NK-92 (cell line): Measurements from ENCODE around the gene SLC6A11.

Experiments used
- DNase-seq: peaks from one replicate; lab custom pipeline; 2025; ENCODE audit not compliant: unreplicated experiment; lab: John Stamatoyannopoulos, UW

Gene SLC6A11

DNA sequence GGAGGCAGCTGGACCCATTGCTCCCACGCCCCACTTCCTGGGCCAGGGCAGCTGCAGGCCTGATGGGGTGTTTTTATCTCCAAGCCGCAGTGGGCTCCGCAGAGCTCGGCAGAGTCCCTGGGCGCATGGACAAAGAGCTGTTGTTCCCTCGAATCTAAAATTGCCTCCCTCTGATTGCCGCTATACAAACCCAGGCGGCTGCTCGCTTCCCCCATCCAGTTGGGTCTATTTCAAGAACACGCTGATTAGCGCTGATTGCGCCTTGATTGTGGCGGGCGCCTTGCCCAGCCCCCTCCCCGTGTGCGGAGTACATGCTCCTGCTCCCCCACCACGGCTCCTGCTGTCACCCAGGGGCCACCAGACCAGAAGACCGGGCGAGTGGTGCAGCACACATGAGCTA, 133.2 kb downstream of the SLC6A11 start:
- DNase-seq = no peak

GRCh38 chr3:10950476-10951294, 134.7 kb downstream of the SLC6A11 start:
- no peak for DNase-seq

- no peak for DNase-seq
Observed at GRCh38 chr3:10951295-10951926, 135.4 kb downstream of the SLC6A11 start.

GRCh38 chr3:10952525-10952924, 136.5 kb downstream of the SLC6A11 start:
- no peak for DNase-seq

- no peak for DNase-seq
Observed at GRCh38 chr3:10954740-10955139, 138.7 kb downstream of the SLC6A11 start.

DNA sequence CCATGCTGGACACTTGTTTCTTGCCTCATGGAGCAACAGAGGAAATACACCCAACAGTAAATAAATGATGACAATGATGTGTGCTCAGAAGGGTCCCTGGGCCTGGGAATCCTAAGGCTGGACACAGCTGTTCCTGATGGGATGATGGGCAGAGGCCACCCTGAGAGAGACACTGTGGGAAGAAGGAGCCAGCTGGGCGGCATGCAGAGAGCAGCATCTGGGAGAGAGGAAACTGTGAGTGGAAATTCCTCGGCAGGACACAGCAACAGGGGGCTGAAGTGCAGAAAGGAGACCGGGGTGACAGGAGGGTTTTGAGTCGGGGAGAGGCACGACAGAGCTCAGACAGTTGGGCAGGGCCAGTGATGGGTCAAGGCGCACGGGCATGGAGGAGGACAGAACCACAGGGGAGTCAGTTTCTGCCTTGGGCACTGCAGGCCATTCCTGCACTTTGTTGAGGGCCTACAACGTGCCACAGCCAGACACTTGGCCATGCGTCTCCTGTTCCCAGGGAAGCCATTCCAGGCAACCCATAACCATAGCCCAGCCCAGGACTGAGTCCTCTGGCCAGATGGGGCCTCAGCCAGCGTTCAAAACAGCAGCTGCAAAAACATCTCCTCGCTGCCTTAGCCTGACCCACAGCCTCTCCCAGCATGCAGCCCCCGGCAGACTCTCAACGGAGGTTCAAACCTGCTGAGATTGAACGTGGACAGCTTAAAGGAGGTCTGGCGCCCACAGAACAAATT, 139.9 kb downstream of the SLC6A11 start:
- DNase-seq = no peak

DNA sequence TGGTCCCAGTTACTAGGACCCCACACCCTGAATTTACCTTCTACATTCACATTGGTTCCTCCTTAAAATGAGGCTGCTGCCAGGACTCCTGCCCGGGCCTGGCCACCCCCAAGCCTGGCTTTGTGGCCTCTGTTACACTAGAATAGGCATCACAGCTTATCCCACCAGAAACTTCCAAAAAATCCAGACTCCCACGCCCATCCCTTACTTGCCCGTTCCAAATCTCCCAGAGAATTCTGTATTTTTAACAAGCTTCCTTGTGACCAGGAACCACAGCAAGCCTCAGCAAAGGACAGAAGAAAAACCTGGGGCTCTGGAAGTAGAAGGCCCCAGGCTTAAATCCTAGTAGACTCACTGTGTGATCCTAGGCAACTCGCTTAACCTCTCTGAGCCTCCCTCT, 140.5 kb downstream of the SLC6A11 start:
- no peak for DNase-seq

- DNase-seq = no peak
Observed at GRCh38 chr3:10956986-10957385, 141.0 kb downstream of the SLC6A11 start.

- DNase-seq = no peak
Observed at GRCh38 chr3:10957976-10958749, 142.1 kb downstream of the SLC6A11 start.

DNA sequence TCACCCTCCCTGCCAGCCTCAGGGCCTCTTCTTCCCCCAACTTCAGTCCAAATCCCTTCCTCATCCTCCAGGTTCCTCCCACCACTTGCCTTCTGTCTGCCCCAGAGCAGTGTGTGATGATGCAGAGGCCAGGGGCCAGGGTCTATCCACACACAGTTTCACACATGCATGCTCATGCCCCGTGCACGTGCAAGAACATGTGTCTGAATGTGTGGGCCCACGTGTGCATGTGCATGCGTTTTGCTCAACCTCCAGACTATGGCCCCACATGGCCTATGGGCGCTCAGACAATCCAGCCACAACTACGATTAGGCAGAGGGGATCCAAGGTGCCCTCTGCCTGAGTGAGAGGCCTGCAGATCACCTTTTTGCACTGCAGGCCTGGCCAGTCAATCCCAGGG, 144.2 kb downstream of the SLC6A11 start:
- DNase-seq = no peak

DNA sequence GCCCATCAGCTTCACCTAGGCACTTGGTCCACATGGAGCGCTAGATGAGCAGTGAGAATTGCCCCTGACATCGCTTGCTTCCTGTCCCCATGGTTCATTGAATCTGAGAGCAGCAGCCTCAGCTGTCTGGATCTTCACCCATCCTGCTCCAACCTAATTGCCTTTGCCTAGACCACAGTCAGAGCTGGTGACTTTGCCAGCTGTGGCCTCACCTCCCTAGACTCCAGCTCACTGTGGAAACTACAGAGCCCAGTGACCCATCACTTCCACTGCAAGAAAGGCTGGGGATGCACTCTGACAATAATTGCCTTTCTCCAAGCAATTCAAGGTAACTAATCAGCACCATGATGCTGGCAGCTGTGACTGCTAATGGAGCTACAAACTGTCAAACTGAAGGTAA, 145.9 kb downstream of the SLC6A11 start:
- DNase-seq = no peak

DNA sequence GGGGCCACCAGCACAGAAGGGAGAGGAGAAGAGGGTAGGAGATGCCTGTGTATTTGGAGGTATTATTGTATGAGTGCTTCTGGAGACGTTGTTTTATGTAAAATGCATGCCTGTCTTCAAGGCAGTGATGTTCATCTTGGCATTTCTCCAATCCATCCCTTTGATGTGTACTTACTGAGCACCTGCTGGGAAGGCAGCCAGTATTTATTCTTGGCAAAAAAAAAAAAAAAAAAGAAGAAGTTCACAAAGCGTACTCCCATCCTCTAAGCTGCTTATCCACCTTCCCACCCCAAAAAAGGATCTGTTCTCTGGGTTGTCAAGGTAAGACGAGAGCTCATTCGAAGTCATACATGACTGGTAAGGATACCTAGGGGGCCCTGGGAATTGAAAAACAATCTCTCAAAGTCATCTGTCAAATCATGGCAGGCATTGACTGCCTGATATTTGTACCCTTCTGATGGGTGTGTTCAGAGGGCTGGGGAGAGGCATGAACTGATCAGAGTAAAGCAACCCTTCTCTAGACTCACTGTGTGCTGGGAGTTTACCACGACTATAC, 146.5 kb downstream of the SLC6A11 start:
- no peak for DNase-seq

- no peak for DNase-seq
Observed at GRCh38 chr3:10964537-10965167, 148.6 kb downstream of the SLC6A11 start.

DNA sequence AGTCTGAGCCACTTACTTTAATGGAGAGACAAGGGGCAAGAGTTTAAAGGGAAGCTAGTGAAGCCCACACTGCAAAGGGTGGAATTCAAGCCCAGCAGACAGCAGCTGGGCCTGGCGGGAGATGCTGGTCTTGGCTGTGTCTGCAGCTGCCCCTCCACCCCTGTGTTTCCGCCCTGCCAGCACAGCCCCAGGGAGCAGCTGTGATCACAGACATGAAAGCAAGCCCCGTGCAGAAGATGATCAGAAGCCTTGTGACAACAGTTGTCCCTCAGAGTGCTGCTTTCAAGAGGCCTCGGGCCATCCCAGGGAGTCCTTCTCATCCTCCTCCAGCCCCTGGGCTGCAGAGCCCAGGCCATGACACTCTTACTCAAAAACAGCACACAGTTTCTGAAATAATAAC, 152.4 kb downstream of the SLC6A11 start:
- no peak for DNase-seq

GRCh38 chr3:10970306-10970960, 154.4 kb downstream of the SLC6A11 start:
- DNase-seq = no peak

DNA sequence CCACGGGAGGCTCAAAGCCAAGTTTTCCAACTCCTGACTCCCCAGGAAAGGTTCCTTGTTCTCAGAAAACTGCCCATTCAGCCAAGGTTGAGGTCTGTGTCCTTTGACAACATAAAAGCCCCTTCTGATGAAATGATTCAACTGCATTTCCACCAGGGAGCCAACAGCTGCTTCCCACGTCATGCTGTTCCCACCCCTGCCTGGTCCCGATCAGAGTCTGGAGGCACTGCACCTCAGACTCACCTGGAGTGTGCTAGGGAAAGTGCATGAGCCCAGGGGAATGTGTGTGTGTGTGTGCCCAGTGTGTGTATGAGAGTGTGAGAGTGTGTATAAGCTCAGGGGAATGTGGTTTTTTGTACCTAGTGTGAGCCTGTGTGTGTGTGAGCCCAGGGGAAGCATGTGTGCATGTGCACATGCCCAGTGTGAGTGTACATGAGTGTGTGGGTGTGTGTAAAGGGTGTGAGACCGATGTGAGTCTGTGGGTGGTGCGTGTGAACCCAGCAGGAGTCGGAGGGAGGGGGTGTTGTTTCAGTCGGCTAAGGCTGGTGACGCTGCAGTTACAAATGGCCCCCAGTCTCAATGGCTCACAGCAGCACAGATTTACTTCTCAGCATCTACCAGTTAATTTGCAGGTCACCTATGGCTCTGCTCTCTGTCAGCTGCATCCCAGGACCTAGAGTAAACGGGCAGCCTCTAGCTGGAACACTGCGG, 156.2 kb downstream of the SLC6A11 start:
- DNase-seq = no peak

- DNase-seq = no peak
Observed at GRCh38 chr3:10973046-10973595, 157.1 kb downstream of the SLC6A11 start.

DNA sequence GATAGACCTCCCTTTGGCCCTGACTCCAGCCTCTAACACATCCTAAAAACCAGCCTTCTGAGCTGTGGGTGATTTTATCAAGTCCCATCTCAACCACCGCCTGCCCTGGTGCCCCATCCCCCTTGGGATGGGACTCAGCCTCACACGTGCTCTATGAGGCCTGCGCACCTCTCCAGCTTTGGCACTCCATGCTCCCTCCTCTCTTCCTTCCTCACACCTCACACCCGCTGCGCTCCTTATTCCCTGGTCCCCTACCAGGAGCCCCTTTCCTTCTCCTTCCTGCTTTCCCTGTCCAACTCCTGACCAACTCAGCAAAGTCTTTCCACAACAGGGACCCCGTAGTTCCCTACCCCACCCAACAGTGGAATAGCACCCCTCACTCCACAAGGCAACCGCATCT, 158.1 kb downstream of the SLC6A11 start:
- no peak for DNase-seq
